GM18508 (cell line): ENCODE results near the gene CD6.

ENCODE experiments used
- ATAC-seq: cut with Tn5 transposase; IDR thresholded peaks from one replicate; pipeline ENCODE4 v1.9.1; 2021; ENCODE audit warnings: moderate number of reproducible peaks; ENCODE audit not compliant: insufficient read depth, unreplicated experiment

CD6 gene

DNA sequence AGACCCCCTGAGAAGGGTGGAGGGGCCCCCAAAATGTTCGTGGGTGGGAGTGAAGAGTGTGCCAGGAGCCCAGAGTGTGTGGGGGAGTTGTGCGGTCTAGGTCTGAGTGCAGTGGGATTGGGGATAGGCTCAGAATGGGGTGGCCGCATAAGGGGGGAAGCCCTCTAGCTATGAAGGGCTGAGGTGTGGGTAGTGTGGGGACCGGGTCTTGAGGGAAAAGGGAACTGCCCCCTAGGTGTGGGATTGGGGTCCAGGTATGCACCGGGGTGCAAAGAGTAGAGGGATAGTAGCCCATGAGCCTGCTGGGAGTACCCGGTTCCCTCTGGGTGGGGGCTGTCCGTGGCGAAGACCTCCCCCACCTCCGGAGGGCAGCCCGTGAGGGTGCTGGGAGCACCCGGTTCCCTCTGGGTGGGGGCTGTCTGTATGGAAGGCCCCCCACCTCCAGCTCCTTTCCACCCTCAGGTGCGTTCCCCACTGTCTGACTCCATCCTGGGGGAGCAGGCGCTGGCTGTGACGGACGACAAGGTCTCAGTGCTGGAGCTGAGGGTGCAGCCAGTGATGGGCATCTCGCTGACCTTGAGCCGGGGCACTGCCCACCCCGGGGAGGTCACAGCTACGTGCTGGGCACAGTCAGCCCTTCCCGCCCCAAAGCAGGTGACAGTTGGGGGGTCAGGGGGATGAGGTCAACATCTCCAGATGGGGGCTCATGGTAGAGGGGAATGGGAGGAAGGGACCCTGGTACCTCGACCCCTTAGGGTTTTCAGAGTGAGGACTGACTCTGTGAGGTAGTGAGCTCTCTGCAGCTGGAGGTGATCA is 36.5 kb upstream of the CD6 start:
- ATAC-seq = no peak

DNA sequence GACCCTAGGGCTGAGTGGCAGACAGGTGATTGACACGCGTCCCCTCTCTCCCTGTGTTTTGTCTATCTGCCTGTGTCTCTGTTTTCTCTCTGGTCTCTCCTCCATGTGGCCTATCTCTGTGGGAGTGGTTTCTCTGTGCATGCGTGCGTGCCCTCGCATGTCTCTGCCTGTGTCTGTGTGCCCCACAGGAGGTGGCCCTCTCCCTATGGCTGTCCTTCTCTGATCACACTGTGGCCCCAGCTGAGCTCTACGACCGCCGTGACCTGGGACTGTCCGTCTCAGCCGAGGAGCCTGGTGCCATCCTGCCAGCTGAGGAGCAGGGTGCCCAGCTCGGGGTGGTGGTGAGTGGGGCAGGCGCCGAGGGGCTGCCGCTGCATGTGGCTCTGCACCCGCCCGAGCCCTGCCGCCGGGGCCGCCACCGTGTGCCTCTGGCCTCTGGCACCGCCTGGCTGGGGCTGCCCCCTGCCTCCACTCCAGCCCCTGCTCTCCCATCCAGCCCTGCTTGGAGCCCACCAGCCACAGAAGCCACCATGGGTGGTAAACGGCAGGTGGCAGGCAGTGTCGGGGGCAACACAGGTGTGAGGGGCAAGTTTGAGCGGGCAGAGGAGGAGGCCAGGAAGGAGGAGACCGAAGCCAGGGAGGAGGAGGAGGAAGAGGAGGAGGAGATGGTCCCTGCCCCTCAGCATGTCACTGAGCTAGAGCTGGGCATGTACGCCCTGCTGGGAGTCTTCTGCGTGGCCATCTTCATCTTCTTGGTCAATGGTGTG is 35.6 kb upstream of the CD6 start:
- no peak for ATAC-seq

GRCh38 chr11:60936467-60937143 is 34.9 kb upstream of the CD6 start:
- no peak for ATAC-seq

DNA sequence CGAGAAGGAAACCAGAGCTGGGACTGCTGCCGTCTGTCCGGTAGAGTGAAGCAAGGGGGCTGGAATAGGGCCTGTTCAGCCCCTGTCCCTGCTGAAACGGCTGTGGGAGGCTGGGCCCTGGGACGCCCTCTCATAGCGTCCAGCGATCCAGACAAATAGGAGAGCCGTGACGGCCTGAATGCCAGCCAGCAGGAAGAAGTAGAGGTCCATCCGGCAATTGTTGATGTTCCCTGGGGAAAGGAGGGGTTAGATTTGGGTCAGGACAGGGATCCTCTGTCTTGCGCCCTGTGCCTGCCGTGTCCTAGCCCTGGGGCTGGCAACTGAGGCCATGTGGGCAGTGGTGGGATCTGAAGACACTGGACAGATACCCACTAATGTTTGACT is 34.3 kb upstream of the CD6 start:
- ATAC-seq = no peak

DNA sequence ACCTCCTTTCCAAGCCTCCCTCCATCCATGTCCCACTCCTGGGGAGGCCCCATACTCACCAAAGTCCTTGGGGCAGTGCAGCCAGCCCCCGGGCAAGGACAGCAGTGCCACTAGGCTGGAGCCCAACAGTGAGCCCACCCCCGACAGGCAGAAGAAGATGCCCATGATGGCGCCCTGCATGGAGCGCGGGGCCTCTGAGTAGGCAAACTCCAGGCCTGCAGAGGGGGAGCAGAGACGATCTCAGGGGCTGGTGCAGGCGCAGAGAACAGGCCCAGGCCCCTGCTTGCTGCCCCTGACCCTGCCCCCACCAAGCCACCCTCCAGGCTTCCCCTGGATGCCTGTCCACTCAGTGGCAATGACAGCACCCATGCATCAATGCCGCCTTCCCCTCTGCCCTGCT is 33.7 kb upstream of the CD6 start:
- ATAC-seq = no peak

- no peak for ATAC-seq
Measured at GRCh38 chr11:60938500-60938899, 33.0 kb upstream of the CD6 start.

GRCh38 chr11:60939301-60939700 is 32.2 kb upstream of the CD6 start:
- ATAC-seq = no peak

DNA sequence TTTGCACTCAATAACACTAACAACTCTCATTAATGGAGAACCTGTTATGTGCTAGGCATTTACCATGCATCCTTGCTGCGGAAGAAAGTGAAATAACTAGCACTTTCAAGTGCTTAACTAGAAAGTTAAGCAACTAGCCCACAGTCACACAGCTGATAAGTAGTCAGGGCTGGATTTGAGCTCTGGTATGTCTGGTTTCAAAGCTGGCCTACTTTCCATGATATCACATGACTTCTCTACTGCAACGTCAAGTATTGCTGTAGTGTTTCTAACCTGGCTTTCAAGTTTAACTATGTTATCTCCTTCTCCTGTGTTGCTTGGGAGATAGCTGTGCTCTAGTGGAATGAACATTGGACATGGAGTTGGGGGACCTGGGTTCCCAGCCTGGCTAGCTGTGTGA is 31.6 kb upstream of the CD6 start:
- ATAC-seq = no peak

DNA sequence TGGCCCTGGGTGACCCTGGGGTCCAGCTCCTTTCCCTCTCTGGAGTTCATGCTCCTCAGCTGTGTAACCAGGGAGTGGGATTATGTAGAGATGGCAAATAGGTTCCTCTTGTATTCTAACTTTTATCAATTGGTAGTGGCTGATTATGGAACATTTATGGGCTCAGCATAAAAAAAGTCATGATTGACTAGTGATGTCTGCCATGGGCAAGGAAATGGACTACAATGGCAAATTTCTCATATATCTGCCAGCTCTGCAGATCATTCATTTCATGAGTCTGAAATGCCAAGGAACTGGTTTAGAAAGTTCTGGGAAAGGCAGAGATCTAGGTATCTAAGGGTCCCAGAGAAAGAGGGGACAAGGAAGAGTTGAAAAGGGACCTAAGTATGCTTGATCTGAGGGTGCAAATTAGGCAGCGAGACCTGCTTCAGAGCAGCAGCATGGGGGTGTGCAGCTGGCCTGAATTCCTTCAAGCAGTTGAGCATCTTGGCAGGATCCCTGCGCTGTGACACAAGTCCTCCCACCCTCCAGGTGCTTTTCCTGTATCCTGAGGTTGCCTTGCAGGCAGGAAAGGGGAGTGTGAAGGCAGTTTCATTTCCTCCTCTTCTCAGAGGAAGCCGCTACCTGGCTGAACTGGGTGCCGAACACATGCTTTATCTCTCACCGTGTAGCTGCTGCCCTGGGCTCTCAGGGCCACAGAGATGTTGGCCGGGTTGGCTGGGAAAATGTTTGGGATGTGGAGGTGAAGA is 29.9 kb upstream of the CD6 start:
- ATAC-seq = no peak

- ATAC-seq = no peak
Measured at GRCh38 chr11:60942219-60942618, 29.3 kb upstream of the CD6 start.

DNA sequence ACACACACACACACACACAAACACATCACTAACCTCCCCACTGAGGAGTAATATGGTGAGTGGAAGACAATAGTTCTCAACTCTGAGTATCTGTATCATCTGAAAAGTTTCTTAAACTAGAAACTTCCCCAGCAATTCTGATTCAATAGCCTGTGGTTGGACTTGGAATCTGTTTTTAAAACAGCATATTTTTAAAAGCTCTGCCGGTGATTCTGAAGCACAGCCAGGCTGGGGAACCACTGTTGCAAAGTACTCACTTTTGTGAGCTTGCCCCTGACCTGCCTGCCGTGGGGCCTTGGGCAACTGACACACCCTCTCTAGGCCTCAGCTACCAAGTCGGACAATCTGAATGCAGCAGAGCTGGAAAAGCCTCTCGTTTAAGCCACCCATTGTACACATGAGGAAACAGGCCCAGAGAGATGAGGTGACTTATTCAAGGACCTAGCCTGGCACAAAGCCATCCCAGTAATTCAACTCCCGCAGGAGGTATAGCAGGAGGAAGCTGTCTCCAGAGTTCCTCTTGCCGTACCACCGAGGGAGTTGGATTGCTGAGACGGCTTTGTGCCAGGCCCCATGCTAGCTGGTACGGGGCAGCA is 28.4 kb upstream of the CD6 start:
- ATAC-seq = no peak

- ATAC-seq = no peak
Measured at GRCh38 chr11:60944490-60945294, 26.8 kb upstream of the CD6 start.

GRCh38 chr11:60945295-60945667 is 26.2 kb upstream of the CD6 start:
- no peak for ATAC-seq

- no peak for ATAC-seq
Measured at GRCh38 chr11:60946601-60947264, 24.7 kb upstream of the CD6 start.

- no peak for ATAC-seq
Measured at GRCh38 chr11:60947700-60948099, 23.8 kb upstream of the CD6 start.

- no peak for ATAC-seq
Measured at GRCh38 chr11:60948250-60948649, 23.2 kb upstream of the CD6 start.

DNA sequence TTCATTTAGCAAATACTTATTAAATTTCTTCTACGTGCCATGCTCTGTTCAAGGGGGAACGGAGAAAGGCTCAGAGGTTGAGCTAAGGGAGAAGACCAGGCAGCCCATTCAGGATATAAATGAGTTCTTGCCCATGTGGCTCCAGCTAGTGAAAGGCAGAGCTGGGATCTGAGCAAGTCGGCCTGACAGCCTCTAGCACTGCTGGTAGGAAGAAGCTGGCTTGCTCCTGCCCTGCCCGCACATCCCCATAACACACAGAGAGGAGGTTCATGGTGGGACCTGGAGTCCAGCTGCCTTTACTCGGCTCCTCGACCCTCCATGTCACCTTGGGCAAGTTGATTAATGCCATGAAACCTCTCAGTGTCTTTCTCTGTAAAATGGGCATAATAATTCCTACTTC is 21.5 kb upstream of the CD6 start:
- no peak for ATAC-seq

DNA sequence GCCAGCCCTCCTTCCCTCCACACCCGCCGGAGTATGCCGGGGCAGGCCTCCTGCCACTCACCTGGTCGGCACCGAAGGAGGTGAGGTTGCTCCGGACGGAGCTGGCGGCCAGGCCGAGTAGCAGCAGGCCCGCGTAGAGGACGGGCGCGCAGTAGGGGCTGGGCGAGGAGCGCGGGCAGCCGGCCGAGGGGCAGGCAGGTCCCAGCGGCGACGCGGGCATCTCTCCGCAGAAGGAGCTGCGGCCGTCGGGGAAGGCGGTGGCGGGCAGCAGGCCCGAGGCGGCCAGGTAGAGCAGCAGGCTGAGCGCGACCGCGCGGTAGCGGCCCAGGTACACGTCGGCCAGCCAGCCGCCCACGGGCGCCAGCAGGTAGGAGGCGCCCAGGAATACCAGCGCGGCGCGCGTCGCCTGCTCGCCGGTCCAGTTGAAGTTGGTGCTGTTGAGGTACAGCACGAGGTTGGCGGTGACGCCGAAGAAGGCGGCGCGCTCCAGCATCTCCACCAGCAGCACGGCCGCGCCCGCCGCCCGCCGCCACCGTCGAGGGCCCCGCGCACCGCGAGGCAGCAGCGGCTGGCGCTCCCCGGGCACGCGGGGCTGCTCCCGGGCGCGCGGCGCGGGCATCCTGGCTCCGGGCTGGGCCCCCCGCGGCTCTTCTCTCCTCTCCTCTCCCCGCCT is 20.4 kb upstream of the CD6 start:
- no peak for ATAC-seq

DNA sequence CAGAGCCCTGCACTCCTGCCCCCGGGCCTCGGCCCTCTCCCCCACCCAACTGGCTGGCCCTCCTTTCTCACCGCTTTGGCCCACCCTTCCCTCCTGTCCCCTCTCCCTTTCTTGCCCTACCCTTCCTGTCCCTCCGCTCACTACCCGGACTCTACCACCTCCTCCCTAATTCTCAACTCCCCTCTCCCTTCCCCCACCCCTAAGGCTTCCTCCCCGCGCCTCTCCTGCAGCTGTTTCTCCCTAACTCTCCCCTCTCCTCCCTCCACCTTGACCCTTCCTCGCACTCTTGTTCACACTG is 19.9 kb upstream of the CD6 start:
- no peak for ATAC-seq
